ENCODE data around the gene COL4A3. TPM values are rescaled to one million over a fixed set of nuclear protein-coding genes. Genes with fewer than 3 reads are reported as not detected.

Gene COL4A3
- total RNA-seq, 1 donor from 2014 or later = 5.5 TPM

Other genes with a start within 250 kb of the COL4A3 start
- 13.6 TPM for gene COL4A4, start 419 bp upstream of the COL4A3 start, total RNA-seq
- gene MFF, start 160.6 kb downstream of the COL4A3 start, total RNA-seq = 91.5 TPM
- gene TM4SF20, start 214.7 kb downstream of the COL4A3 start, total RNA-seq = not detected
- not detected for gene SCYGR1, start 223.3 kb downstream of the COL4A3 start, total RNA-seq